ENCODE measurements around the gene DUSP2. TPM values are rescaled to one million over a fixed set of nuclear protein-coding genes. Genes with fewer than 3 reads are reported as not detected.

Gene DUSP2
- total and polyA plus RNA-seq, 7 donors = 0.64 to 5.8 (median 2.4) TPM

DNA sequence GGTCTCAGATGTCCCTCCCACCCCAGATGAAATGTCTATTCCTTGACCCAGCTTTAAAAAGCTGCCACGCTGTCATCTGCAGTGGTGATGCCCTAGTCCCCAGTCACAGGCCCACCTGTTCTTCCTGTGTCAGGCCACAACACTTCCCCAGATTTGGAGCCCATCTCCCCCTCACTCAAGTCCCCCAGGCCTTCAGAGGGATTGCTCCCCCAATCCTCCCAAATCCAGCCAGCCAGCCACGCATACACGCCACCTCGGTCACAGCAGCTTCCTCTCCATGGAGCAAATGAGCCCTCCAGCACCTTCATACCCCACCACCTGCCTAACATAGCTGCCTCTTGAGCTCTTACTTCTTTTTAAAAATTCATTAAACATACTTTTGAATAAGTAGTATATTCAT, 14.8 kb downstream of the DUSP2 start:
- Histone ChIP-seq H3K4me1 (no peaks in the 10 kb centered on the region), H3K4me3 (no peak overlapping the region), H3K9me3 (no peaks in the 10 kb centered on the region), H3K27me3 (ENCODE audit: insufficient read depth in 3 of 3, low read length in 2 of 3) (no peaks in the 10 kb centered on the region), H3K36me3 (ENCODE audit: insufficient read depth in 1 of 2, low read depth in 1 of 2) (no peaks in the 10 kb centered on the region), H3K27ac (no peak overlapping the region)
- intact Hi-C loops (cut with DNase I) = no loop called here
- ATAC-seq = no peak
- TF ChIP-seq CTCF (IDR thresholded peaks at IDR 0.05) = no peak
- DNase-seq = no peak
- 84 to 90% (median 88%) methylated on average over 4 of the region's 4 CpGs for WGBS, 3 donors

- Histone ChIP-seq H3K4me3 (no peak overlapping the region), H3K36me3 (ENCODE audit: insufficient read depth in 1 of 2, low read depth in 1 of 2) (no peaks in the 10 kb centered on the region), H3K4me1 (no peaks in the 10 kb centered on the region), H3K27me3 (ENCODE audit: insufficient read depth in 3 of 3, low read length in 2 of 3) (no peaks in the 10 kb centered on the region), H3K27ac (no peak overlapping the region), H3K9me3 (no peaks in the 10 kb centered on the region)
- no peak for DNase-seq
- 84 to 87% (median 85%) methylated on average over 16 of the region's 16 CpGs for WGBS, 3 donors
- TF ChIP-seq CTCF (IDR thresholded peaks at IDR 0.05) = no peak
- intact Hi-C loops (cut with DNase I) = loop anchor here in 1 of 2 donors (10.0 kb wide), 1 partner anchor 125 kb away; no protein-coding TSS in a partner anchor
- no peak for ATAC-seq
Measured at GRCh38 chr2:96129528-96130120, 15.6 kb downstream of the DUSP2 start.

DNA sequence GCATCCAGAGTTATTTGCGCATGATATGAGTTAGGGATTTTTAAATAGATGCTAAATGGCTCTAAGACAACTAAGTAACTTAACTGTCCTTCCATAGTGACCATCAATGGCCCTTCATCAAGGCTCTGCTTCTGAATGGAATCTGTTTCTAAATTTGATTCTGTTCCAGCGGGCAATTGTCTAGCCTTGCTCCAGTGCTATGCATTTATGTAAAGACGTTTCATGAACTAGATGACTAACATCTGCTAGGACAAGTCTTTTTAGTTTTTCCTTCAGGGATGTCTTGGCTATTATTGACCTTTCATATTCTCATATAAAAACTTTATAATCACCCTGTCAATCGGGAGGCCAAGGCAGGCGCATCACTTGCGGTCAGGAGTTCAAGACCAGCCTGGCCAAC, 16.8 kb downstream of the DUSP2 start:
- Histone ChIP-seq H3K4me3 (no peak overlapping the region), H3K4me1 (no peaks in the 10 kb centered on the region), H3K27me3 (ENCODE audit: insufficient read depth in 3 of 3, low read length in 2 of 3) (no peaks in the 10 kb centered on the region), H3K27ac (no peak overlapping the region), H3K9me3 (no peaks in the 10 kb centered on the region), H3K36me3 (ENCODE audit: insufficient read depth in 1 of 2, low read depth in 1 of 2) (no peaks in the 10 kb centered on the region)
- DNase-seq (no peak), ATAC-seq (no peak)
- 83 to 85% (median 83%) methylated on average over 6 of the region's 6 CpGs for WGBS, 3 donors
- intact Hi-C loops (cut with DNase I) = loop anchor here in 1 of 2 donors (10.0 kb wide), 1 partner anchor 124 kb away; no protein-coding TSS in a partner anchor
- no peak for TF ChIP-seq CTCF (IDR thresholded peaks at IDR 0.05)

GRCh38 chr2:96124406-96125265, 20.6 kb downstream of the DUSP2 start:
- Histone ChIP-seq H3K27ac (no peak overlapping the region), H3K4me3 (no peak overlapping the region), H3K9me3 (no peaks in the 10 kb centered on the region), H3K27me3 (ENCODE audit: insufficient read depth in 3 of 3, low read length in 2 of 3) (no peaks in the 10 kb centered on the region), H3K4me1 (no peaks in the 10 kb centered on the region), H3K36me3 (ENCODE audit: insufficient read depth in 1 of 2, low read depth in 1 of 2) (no peaks in the 10 kb centered on the region)
- DNase-seq (no peak), ATAC-seq (no peak)
- 93 to 94% (median 94%) methylated on average over 14 of the region's 14 CpGs for WGBS, 3 donors
- intact Hi-C loops (cut with DNase I) = loop anchor here in 1 of 2 donors (10.0 kb wide), 1 partner anchor 120 kb away; no protein-coding TSS in a partner anchor
- no peak for TF ChIP-seq CTCF (IDR thresholded peaks at IDR 0.05)
